PFSK-1 (cell line): ENCODE measurements around the gene AGMO.

ENCODE experiments used
- POLR2AphosphoS5 ChIP-seq: IDR thresholded peaks from 2 replicates; pipeline ENCODE4 v1.6.1; 2012; ENCODE audit warnings: low read depth, mild to moderate bottlenecking, control low read depth, low read length, moderate library complexity
- SIN3A ChIP-seq: IDR thresholded peaks from 2 replicates; pipeline ENCODE4 v1.6.1; 2012; ENCODE audit warnings: mild to moderate bottlenecking, low read length, moderate library complexity, borderline replicate concordance; ENCODE audit not compliant: insufficient read depth
- TAF1 ChIP-seq: IDR thresholded peaks from 2 replicates; pipeline ENCODE4 v1.6.1; 2012; ENCODE audit warnings: low read length, control low read depth, borderline replicate concordance; ENCODE audit not compliant: insufficient read depth
- TF ChIP-seq, protein P1 (sequence below), 2 experiments: IDR thresholded peaks; 2 replicates each; pipeline versions ENCODE4 v1.6.1 to v1.8.0; 2011 to 2012; ENCODE audit warnings: low read depth in 2 of 2, low read length in 2 of 2, control low read depth in 1 of 2, inconsistent platforms in 1 of 2, mild to moderate bottlenecking in 1 of 2, moderate library complexity in 1 of 2; ENCODE audit not compliant: insufficient read depth in 1 of 2

DNA sequence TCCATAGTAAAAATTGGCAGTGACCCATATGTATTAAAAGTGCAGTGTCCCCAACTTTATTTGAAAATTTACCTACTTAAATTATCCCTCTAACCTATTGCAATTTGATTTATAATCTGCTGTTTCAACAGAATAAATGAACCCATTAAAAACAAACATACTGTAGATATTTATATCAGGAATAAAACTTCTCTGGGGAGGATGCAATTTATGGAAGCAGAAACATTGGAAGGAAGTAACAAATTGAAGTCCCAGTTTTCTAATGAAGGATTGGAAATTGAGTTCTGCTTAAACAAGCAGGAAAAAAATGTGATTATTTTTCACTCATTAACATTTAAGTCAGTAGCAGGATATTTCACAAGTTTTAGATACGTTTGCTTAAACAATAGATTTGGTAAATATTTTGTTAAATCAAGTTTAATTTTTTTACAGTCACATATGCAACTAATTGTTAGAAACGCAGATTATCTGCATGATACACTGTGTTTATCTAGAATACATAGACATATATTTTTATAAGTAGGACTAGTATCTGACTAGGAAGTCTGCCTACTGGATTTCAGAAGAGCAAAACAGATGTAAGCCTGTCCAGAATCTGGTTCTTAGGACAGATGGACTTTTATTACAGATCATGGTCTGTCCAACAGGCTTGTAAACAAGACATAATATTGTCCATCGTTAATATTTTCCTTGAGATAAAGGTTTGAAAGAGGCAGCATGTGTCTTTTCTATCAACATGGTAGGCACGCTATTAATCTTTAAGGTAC is 5.3 kb downstream of the AGMO start:
- TF ChIP-seq, protein P1, sequence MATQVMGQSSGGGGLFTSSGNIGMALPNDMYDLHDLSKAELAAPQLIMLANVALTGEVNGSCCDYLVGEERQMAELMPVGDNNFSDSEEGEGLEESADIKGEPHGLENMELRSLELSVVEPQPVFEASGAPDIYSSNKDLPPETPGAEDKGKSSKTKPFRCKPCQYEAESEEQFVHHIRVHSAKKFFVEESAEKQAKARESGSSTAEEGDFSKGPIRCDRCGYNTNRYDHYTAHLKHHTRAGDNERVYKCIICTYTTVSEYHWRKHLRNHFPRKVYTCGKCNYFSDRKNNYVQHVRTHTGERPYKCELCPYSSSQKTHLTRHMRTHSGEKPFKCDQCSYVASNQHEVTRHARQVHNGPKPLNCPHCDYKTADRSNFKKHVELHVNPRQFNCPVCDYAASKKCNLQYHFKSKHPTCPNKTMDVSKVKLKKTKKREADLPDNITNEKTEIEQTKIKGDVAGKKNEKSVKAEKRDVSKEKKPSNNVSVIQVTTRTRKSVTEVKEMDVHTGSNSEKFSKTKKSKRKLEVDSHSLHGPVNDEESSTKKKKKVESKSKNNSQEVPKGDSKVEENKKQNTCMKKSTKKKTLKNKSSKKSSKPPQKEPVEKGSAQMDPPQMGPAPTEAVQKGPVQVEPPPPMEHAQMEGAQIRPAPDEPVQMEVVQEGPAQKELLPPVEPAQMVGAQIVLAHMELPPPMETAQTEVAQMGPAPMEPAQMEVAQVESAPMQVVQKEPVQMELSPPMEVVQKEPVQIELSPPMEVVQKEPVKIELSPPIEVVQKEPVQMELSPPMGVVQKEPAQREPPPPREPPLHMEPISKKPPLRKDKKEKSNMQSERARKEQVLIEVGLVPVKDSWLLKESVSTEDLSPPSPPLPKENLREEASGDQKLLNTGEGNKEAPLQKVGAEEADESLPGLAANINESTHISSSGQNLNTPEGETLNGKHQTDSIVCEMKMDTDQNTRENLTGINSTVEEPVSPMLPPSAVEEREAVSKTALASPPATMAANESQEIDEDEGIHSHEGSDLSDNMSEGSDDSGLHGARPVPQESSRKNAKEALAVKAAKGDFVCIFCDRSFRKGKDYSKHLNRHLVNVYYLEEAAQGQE (IDR thresholded peaks at IDR 0.05; ENCODE audit: insufficient read depth in 1 of 2, low read depth in 2 of 2, low read length in 2 of 2) = no peak
- TF ChIP-seq POLR2AphosphoS5 (no peak), TAF1 (no peak), SIN3A (no peak)
